Endothelial cell of umbilical vein (primary cell): Measurements from ENCODE around the gene ANKS1B. TPM values are rescaled to one million over a fixed set of nuclear protein-coding genes. Genes with fewer than 3 reads are reported as not detected.

Experiments
- BruUV-seq: library from RNA; stranded (reverse); fragments of 400-500 nt; replicated peaks from 2 replicates; lab custom pipeline; 2021; lab: Mats Ljungman, UMichigan
- CTCF ChIA-PET: fragments of 300-600, 350-600 bp; sonication (Branson Sonifier 250); formaldehyde crosslinking; loops from one replicate; lab custom pipeline; 2021; ENCODE audit warnings: antibody characterized with exemption, inconsistent platforms; lab: Charles Lee
- POLR2A ChIA-PET: fragments of 300-600, 350-600 bp; sonication (Branson Sonifier 250); formaldehyde crosslinking; loops from one replicate; lab custom pipeline; 2021; ENCODE audit warnings: antibody characterized with exemption, inconsistent platforms; lab: Charles Lee
- DNase-seq: peaks from one replicate; pipeline ENCODE4 v3.0.0-alpha.2; 2011; ENCODE audit warnings: low read depth, low spot score
- FAIRE-seq: peaks from 2 replicates; lab custom pipeline; 2011; peaks lifted over from hg19 to GRCh38; lab: Jason Lieb, UNC
- H2AFZ ChIP-seq: 2 replicates; pipeline ENCODE4 v1.6.0; 2012; ENCODE audit warnings: low read depth, low read length, control low read depth, inconsistent platforms
- H3K27ac ChIP-seq: 2 replicates; pipeline ENCODE4 v1.5.1; 2011; ENCODE audit warnings: low read depth, mild to moderate bottlenecking, control low read depth, low read length, moderate library complexity; ENCODE audit not compliant: insufficient read depth
- H3K27me3 ChIP-seq, 2 experiments: 2 replicates each; pipeline versions ENCODE4 v1.6.0 to v1.6.1; 2011; ENCODE audit warnings: low read length in 2 of 2, mixed read lengths in 1 of 2; ENCODE audit not compliant: control insufficient read depth in 2 of 2, insufficient read depth in 2 of 2
- H3K36me3 ChIP-seq, 2 experiments: 2 replicates in 1 of 2; 3 replicates in 1 of 2; pipeline ENCODE4 v1.5.1; 2011; ENCODE audit warnings: low read length in 2 of 2, mild to moderate bottlenecking in 1 of 2, moderate library complexity in 1 of 2; ENCODE audit not compliant: control insufficient read depth in 2 of 2, insufficient read depth in 2 of 2; ENCODE audit errors: extremely low read depth in 1 of 2
- H3K4me1 ChIP-seq: 3 replicates; pipeline ENCODE4 v1.5.1; 2011; ENCODE audit warnings: mild to moderate bottlenecking, low read length; ENCODE audit not compliant: control insufficient read depth, insufficient read depth; ENCODE audit errors: extremely low read depth
- H3K4me2 ChIP-seq: 2 replicates; pipeline ENCODE4 v1.6.1; 2011; ENCODE audit warnings: low read length, control low read depth, mixed read lengths; ENCODE audit not compliant: insufficient read depth
- H3K4me3 ChIP-seq, 3 experiments: fragments of 200-600 bp in 1 of 3; sonication (generic), shearing (Covaris generic) in 1 of 3; replicated peaks in 1 of 3; 2 replicates each; pipeline ENCODE4 v1.5.1; 2011 to 2016; ENCODE audit warnings: control low read depth in 3 of 3, low read length in 3 of 3, mild to moderate bottlenecking in 2 of 3, inconsistent platforms in 1 of 3, low read depth in 1 of 3, moderate library complexity in 1 of 3; ENCODE audit not compliant: insufficient read depth in 1 of 3
- H3K79me2 ChIP-seq: 2 replicates; pipeline ENCODE4 v1.6.0; 2012; ENCODE audit warnings: low read length, inconsistent platforms; ENCODE audit not compliant: control insufficient read depth, insufficient read depth
- H3K9ac ChIP-seq: replicated peaks from 2 replicates; pipeline ENCODE3; 2011; ENCODE audit warnings: low read length, control low read depth; ENCODE audit not compliant: insufficient read depth; ENCODE audit errors: extremely low read depth
- H3K9me1 ChIP-seq: replicated peaks from 3 replicates; pipeline ENCODE4 v1.6.0; 2011; ENCODE audit warnings: mild to moderate bottlenecking, low read length; ENCODE audit not compliant: control insufficient read depth, insufficient read depth; ENCODE audit errors: extremely low read depth
- H3K9me3 ChIP-seq: replicated peaks from 2 replicates; pipeline ENCODE4 v1.5.1; 2012; ENCODE audit warnings: low read length, inconsistent platforms; ENCODE audit not compliant: control insufficient read depth, insufficient read depth
- H4K20me1 ChIP-seq: replicated peaks from 2 replicates; pipeline ENCODE3; 2011; ENCODE audit warnings: mild to moderate bottlenecking, low read length; ENCODE audit not compliant: control insufficient read depth, insufficient read depth; ENCODE audit errors: extremely low read depth
- EZH2 ChIP-seq: IDR thresholded peaks from 2 replicates; pipeline ENCODE4 v1.6.1; 2012; ENCODE audit warnings: borderline replicate concordance, low read depth, mild to moderate bottlenecking, moderate library complexity, low read length, inconsistent platforms; ENCODE audit not compliant: severe bottlenecking
- FOS ChIP-seq: IDR thresholded peaks from 2 replicates; pipeline ENCODE4 v1.6.1; 2011; ENCODE audit warnings: mild to moderate bottlenecking, low read length, moderate library complexity, borderline replicate concordance; ENCODE audit not compliant: insufficient read depth
- GATA2 ChIP-seq: IDR thresholded peaks from 2 replicates; pipeline ENCODE4 v1.7.0; 2011; ENCODE audit warnings: low read depth, mild to moderate bottlenecking, moderate library complexity, mixed read lengths, low read length; ENCODE audit not compliant: insufficient read length, insufficient read depth
- JUN ChIP-seq: IDR thresholded peaks from 2 replicates; pipeline ENCODE4 v1.6.1; 2011; ENCODE audit warnings: borderline replicate concordance, low read depth; ENCODE audit not compliant: insufficient read length, insufficient read depth
- MYC ChIP-seq: IDR thresholded peaks from one replicate; pipeline ENCODE4 v1.6.1; 2011; ENCODE audit warnings: mild to moderate bottlenecking, low read depth, low read length
- POLR2A ChIP-seq: IDR thresholded peaks from 2 replicates; pipeline ENCODE4 v1.6.1; 2012; ENCODE audit warnings: low read depth, mild to moderate bottlenecking, control low read depth, low read length
- POLR2AphosphoS5 ChIP-seq: IDR thresholded peaks from 2 replicates; pipeline ENCODE4 v1.6.1; 2012; ENCODE audit warnings: low read depth, mild to moderate bottlenecking, control low read depth, low read length, moderate library complexity; ENCODE audit not compliant: insufficient read depth
- dilution Hi-C: fragments of 300-500 bp; cut with MboI; formaldehyde crosslinking; loops from one replicate; pipeline ENCODE4 v1.15.0; 2019; ENCODE audit warnings: low sequenced_read_pairs; ENCODE audit not compliant: extremely low pct_ligation_motif_present
- intact Hi-C: fragments of 100-400 bp; cut with micrococcal nuclease; formaldehyde crosslinking; loops from one replicate; pipeline ENCODE4 v1.10.0; 2022
- polyA plus RNA-seq, 4 experiments: library from polyadenylated mRNA; depleted of rRNA in 3 of 4; stranded (reverse) in 3 of 4; unstranded in 1 of 4; fragments of >200 nt; gene quantifications; 2 replicates each; pipeline versions ENCODE4 v1.2.1 to v1.2.3, GENCODE V29; 2011 to 2012; ENCODE audit warnings: missing spikeins in 1 of 4
- total RNA-seq: library from RNA; stranded (reverse); gene quantifications from 2 replicates; pipeline ENCODE4 v1.2.3, GENCODE V29; 2021
- TF ChIP-seq, protein P1 (sequence below), 2 donors: IDR thresholded peaks; 1 replicate in 1 of 2; 2 replicates in 1 of 2; pipeline ENCODE4 v1.5.1; 2011; ENCODE audit warnings: low read length in 2 of 2, mild to moderate bottlenecking in 2 of 2, moderate library complexity in 2 of 2, control low read depth in 1 of 2, inconsistent platforms in 1 of 2, low read depth in 1 of 2; ENCODE audit not compliant: insufficient read depth in 1 of 2; ENCODE audit errors: extremely low read depth in 1 of 2
- TF ChIP-seq, protein P2 (sequence below): IDR thresholded peaks from 2 replicates; pipeline ENCODE4 v1.6.1; 2011; ENCODE audit not compliant: insufficient read depth, insufficient read length

Gene ANKS1B
- total and polyA plus RNA-seq, 2 donors (not counting 3 experiments of a cell fraction or from before 2014, with no cell fraction given): 0.15 to 0.38 TPM

DNA sequence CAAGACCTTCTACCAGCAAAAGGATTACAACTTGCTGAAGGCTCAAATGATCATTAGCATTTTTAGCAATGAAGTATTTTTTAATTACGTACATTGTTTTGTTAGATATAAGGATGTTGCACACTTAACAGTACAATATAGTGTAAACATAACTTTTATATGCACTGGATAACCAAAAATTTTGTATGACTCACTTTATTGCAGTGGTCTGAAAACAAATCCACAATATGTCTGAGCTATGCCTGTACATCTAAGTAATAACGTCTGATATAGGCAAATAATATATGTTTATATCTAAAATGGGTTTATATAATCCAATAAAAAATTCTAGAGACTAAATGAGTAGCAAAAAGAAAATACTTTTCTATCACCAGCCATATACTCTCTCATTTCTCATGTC, 10.6 kb downstream of the ANKS1B start:
- CTCF ChIA-PET: interaction anchor here (0.6 kb wide), 1 partner anchor 10 kb away, joined by 4 read pairs; no protein-coding TSS in a partner anchor
- dilution Hi-C loops: no loop called here
- FAIRE-seq: no peak

More for the DNA sequence above, 10.6 kb downstream of the ANKS1B start:
- H3K9ac ChIP-seq: no peak overlapping the region
- no peaks in the 10 kb centered on the region for H3K9me3 ChIP-seq
- BruUV-seq: no TSS peak
- no peak overlapping the region for H3K4me3 ChIP-seq
- H3K4me1 ChIP-seq: no peaks in the 10 kb centered on the region
- H3K79me2 ChIP-seq: no peaks in the 10 kb centered on the region
- no peak overlapping the region for H3K27ac ChIP-seq
- no peaks in the 10 kb centered on the region for H3K9me1 ChIP-seq
- no peak overlapping the region for H2AFZ ChIP-seq
- DNase-seq: no peak
- intact Hi-C loops: no loop called here
- no peak for TF ChIP-seq EZH2
- no peak for TF ChIP-seq MYC
- no peak for TF ChIP-seq GATA2
- TF ChIP-seq, protein P1, sequence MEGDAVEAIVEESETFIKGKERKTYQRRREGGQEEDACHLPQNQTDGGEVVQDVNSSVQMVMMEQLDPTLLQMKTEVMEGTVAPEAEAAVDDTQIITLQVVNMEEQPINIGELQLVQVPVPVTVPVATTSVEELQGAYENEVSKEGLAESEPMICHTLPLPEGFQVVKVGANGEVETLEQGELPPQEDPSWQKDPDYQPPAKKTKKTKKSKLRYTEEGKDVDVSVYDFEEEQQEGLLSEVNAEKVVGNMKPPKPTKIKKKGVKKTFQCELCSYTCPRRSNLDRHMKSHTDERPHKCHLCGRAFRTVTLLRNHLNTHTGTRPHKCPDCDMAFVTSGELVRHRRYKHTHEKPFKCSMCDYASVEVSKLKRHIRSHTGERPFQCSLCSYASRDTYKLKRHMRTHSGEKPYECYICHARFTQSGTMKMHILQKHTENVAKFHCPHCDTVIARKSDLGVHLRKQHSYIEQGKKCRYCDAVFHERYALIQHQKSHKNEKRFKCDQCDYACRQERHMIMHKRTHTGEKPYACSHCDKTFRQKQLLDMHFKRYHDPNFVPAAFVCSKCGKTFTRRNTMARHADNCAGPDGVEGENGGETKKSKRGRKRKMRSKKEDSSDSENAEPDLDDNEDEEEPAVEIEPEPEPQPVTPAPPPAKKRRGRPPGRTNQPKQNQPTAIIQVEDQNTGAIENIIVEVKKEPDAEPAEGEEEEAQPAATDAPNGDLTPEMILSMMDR (IDR thresholded peaks at IDR 0.05; ENCODE audit: extremely low read depth in 1 of 2, insufficient read depth in 1 of 2, low read depth in 1 of 2, low read length in 2 of 2): no peak
- TF ChIP-seq JUN: no peak
- TF ChIP-seq POLR2AphosphoS5: no peak
- no peak for TF ChIP-seq FOS
- TF ChIP-seq, protein P2, sequence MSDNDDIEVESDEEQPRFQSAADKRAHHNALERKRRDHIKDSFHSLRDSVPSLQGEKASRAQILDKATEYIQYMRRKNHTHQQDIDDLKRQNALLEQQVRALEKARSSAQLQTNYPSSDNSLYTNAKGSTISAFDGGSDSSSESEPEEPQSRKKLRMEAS: no peak
- TF ChIP-seq POLR2A: no peak
- POLR2A ChIA-PET: no interaction called here
- H4K20me1 ChIP-seq: no peaks in the 10 kb centered on the region
- peaks cover 0 to 6% of the 10 kb centered on the region in 2 experiments for H3K27me3 ChIP-seq
- H3K36me3 ChIP-seq: no peaks in the 10 kb centered on the region
- no peak overlapping the region for H3K4me2 ChIP-seq
